Adrenal gland (tissue), 5 donors: Measurements from ENCODE around the gene SWAP70.

Experiments used
- CTCF ChIP-seq, 6 experiments: fragments of 450-650 bp in 4 of 6; fragments of 200-600 bp in 2 of 6; sonication (generic) in 1 of 6; IDR thresholded peaks; 1 replicate in 5 of 6; 2 replicates in 1 of 6; pipeline versions ENCODE4 v1.5.1 to v1.8.0; 2016 to 2021; ENCODE audit warnings: antibody characterized with exemption in 6 of 6, mild to moderate bottlenecking in 2 of 6, moderate library complexity in 1 of 6
- POLR2A ChIP-seq, 2 donors: fragments of 450-650 bp; IDR thresholded peaks; one replicate each; pipeline ENCODE4 v1.6.1; 2017; ENCODE audit warnings: antibody characterized with exemption in 2 of 2, mild to moderate bottlenecking in 2 of 2, moderate library complexity in 1 of 2
- donor health status: DM: no; HTN: no; CAD: no.

GRCh38 chr11:9619971-9620370 lies 43.9 kb upstream of the SWAP70 start:
- TF ChIP-seq CTCF (IDR thresholded peaks at IDR 0.05) (no peak), POLR2A (IDR thresholded peaks at IDR 0.05) (no peak)
